Keratinocyte (primary cell): Measurements from ENCODE around the gene TCF7L2. TPM values are rescaled to one million over a fixed set of nuclear protein-coding genes. Genes with fewer than 3 reads are reported as not detected.

ENCODE experiments used
- DNase-seq: peaks from one replicate; pipeline ENCODE4 v3.0.0-alpha.2; 2011; ENCODE audit warnings: low read depth, missing footprints, low spot score
- FAIRE-seq: peaks from 2 replicates; lab custom pipeline; 2011; peaks lifted over from hg19 to GRCh38; lab: Jason Lieb, UNC
- H2AFZ ChIP-seq: 2 replicates; pipeline ENCODE4 v1.6.0; 2012; ENCODE audit warnings: low read length, control low read depth, inconsistent platforms; ENCODE audit not compliant: control insufficient read depth
- H3K27ac ChIP-seq: 2 replicates; pipeline ENCODE4 v1.5.1; 2011; ENCODE audit warnings: low read length; ENCODE audit not compliant: control insufficient read depth, insufficient read depth
- H3K27me3 ChIP-seq: 3 replicates; pipeline ENCODE4 v1.6.0; 2011; ENCODE audit warnings: low read length; ENCODE audit not compliant: control insufficient read depth, insufficient read depth; ENCODE audit errors: extremely low read depth
- H3K36me3 ChIP-seq, 2 experiments: 2 replicates in 1 of 2; 3 replicates in 1 of 2; pipeline ENCODE4 v1.5.1; 2011; ENCODE audit warnings: low read length in 2 of 2, mild to moderate bottlenecking in 1 of 2; ENCODE audit not compliant: control insufficient read depth in 2 of 2, insufficient read depth in 2 of 2; ENCODE audit errors: extremely low read depth in 1 of 2
- H3K4me1 ChIP-seq: 3 replicates; pipeline ENCODE4 v1.5.1; 2011; ENCODE audit warnings: low read length; ENCODE audit not compliant: control insufficient read depth, insufficient read depth; ENCODE audit errors: extremely low read depth
- H3K4me2 ChIP-seq: 3 replicates; pipeline ENCODE4 v1.6.0; 2011; ENCODE audit warnings: low read depth, low read length; ENCODE audit not compliant: control insufficient read depth, insufficient read depth; ENCODE audit errors: extremely low read depth
- H3K4me3 ChIP-seq, 3 experiments: fragments of 200-600 bp in 1 of 3; sonication (generic) in 1 of 3; 2 replicates in 2 of 3; 3 replicates in 1 of 3; pipeline ENCODE4 v1.5.1; 2011 to 2016; ENCODE audit warnings: low read length in 3 of 3, mild to moderate bottlenecking in 3 of 3, control low read depth in 2 of 3, inconsistent platforms in 1 of 3, low read depth in 1 of 3, mixed read lengths in 1 of 3, mixed run types in 1 of 3, moderate library complexity in 1 of 3; ENCODE audit not compliant: control insufficient read depth in 2 of 3, insufficient read depth in 2 of 3; ENCODE audit errors: extremely low read depth in 1 of 3
- H3K79me2 ChIP-seq: 2 replicates; pipeline ENCODE4 v1.6.0; 2012; ENCODE audit warnings: low read length; ENCODE audit not compliant: control insufficient read depth, insufficient read depth
- H3K9ac ChIP-seq: 3 replicates; pipeline ENCODE4 v1.6.0; 2011; ENCODE audit warnings: low read length; ENCODE audit not compliant: control insufficient read depth, insufficient read depth; ENCODE audit errors: extremely low read depth
- H3K9me1 ChIP-seq: 3 replicates; pipeline ENCODE4 v1.6.0; 2011; ENCODE audit warnings: low read length; ENCODE audit not compliant: control insufficient read depth, insufficient read depth; ENCODE audit errors: extremely low read depth
- H3K9me3 ChIP-seq: 2 replicates; pipeline ENCODE4 v1.5.1; 2012; ENCODE audit warnings: low read depth, low read length; ENCODE audit not compliant: control insufficient read depth
- H4K20me1 ChIP-seq: 3 replicates; pipeline ENCODE4 v1.6.0; 2011; ENCODE audit warnings: low read length; ENCODE audit not compliant: control insufficient read depth, insufficient read depth; ENCODE audit errors: extremely low read depth
- EZH2 ChIP-seq: IDR thresholded peaks from one replicate; pipeline ENCODE4 v1.6.1; 2012; ENCODE audit warnings: inconsistent platforms, mild to moderate bottlenecking, low read length, moderate library complexity
- dilution Hi-C: fragments of 300-500 bp; cut with MboI; formaldehyde crosslinking; loops from one replicate; pipeline ENCODE4 v1.7.0; 2020; ENCODE audit warnings: low sequenced_read_pairs; ENCODE audit not compliant: extremely low pct_ligation_motif_present
- polyA plus RNA-seq, 5 experiments: library from polyadenylated mRNA; depleted of rRNA in 3 of 5; stranded (reverse) in 3 of 5; stranded (forward) in 1 of 5; unstranded in 1 of 5; fragments of >200 nt; gene quantifications; 1 replicate in 1 of 5; 2 replicates in 3 of 5; 3 replicates in 1 of 5; pipeline versions ENCODE4 v1.2.1 to v1.2.3, GENCODE V29; 2011 to 2012; ENCODE audit warnings: missing spikeins in 2 of 5, low read depth in 1 of 5, low replicate concordance in 1 of 5
- TF ChIP-seq, protein P1 (sequence below), 3 experiments: IDR thresholded peaks in 1 of 3; conservative IDR thresholded peaks in 1 of 3; optimal IDR thresholded peaks in 1 of 3; 2 replicates in 2 of 3; 3 replicates in 1 of 3; pipeline versions ENCODE3 to v1.5.1; 2011; ENCODE audit warnings: low read length in 3 of 3, mild to moderate bottlenecking in 3 of 3, moderate library complexity in 2 of 3, control low read depth in 1 of 3, inconsistent platforms in 1 of 3; ENCODE audit not compliant: insufficient read depth in 2 of 3; ENCODE audit errors: extremely low read depth in 1 of 3

The TCF7L2 gene
- polyA plus RNA-seq, 1 donor (not counting 4 experiments of a cell fraction or from before 2014, with no cell fraction given): 2.5 TPM

DNA sequence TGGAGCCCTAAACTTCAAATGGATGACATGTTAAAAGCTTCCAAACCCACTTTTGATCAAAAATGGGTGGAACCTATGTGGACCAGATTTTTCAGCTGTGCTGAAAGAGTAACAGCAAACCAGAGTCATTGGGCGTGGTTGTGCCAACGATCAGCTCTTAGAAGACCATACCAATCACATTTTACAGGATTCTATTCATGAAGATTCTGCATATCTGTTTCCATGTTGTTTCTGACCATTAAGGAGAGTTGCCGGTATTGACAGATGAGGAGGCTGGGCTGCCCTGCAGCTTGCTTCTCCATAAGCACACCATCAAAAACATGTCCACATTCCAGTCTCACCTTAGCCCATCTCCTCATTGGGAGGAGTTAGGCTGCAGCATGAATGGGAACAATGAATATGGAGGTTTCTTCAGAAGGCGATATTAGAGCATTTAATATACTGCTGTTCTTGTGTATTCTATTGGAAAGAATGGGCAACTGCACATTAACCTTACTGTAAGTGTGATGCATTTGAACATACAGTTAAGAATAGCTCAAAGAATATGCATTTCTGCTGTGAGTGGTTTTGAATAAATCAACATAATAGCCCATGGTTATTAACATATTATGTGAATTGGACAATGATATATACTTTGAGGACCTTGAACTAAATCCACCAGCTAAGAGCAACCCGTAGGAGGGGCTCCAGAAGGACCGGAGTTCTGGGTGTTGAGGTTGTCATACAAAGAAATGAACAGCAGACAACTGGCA lies 116.7 kb downstream of the TCF7L2 start:
- Histone ChIP-seq H3K36me3 (no peaks in the 10 kb centered on the region), H2AFZ (no peak overlapping the region), H4K20me1 (no peaks in the 10 kb centered on the region), H3K79me2 (no peaks in the 10 kb centered on the region), H3K9me3 (no peaks in the 10 kb centered on the region), H3K9ac (no peak overlapping the region), H3K9me1 (no peaks in the 10 kb centered on the region), H3K27ac (no peak overlapping the region), H3K4me3 (no peak overlapping the region), H3K4me1 (peaks cover 12% of the 10 kb centered on the region), H3K4me2 (no peak overlapping the region), H3K27me3 (no peaks in the 10 kb centered on the region)
- dilution Hi-C loops: no loop called here
- no peak for DNase-seq
- FAIRE-seq: peak; percentile 46
- TF ChIP-seq, protein P1, sequence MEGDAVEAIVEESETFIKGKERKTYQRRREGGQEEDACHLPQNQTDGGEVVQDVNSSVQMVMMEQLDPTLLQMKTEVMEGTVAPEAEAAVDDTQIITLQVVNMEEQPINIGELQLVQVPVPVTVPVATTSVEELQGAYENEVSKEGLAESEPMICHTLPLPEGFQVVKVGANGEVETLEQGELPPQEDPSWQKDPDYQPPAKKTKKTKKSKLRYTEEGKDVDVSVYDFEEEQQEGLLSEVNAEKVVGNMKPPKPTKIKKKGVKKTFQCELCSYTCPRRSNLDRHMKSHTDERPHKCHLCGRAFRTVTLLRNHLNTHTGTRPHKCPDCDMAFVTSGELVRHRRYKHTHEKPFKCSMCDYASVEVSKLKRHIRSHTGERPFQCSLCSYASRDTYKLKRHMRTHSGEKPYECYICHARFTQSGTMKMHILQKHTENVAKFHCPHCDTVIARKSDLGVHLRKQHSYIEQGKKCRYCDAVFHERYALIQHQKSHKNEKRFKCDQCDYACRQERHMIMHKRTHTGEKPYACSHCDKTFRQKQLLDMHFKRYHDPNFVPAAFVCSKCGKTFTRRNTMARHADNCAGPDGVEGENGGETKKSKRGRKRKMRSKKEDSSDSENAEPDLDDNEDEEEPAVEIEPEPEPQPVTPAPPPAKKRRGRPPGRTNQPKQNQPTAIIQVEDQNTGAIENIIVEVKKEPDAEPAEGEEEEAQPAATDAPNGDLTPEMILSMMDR (optimal IDR thresholded peaks at IDR 0.05 in 1 of 3, IDR thresholded peaks at IDR 0.05 in 1 of 3, conservative IDR thresholded peaks at IDR 0.05 in 1 of 3; ENCODE audit: extremely low read depth in 1 of 3, insufficient read depth in 2 of 3, low read length in 3 of 3): no peak
- TF ChIP-seq EZH2: no peak

DNA sequence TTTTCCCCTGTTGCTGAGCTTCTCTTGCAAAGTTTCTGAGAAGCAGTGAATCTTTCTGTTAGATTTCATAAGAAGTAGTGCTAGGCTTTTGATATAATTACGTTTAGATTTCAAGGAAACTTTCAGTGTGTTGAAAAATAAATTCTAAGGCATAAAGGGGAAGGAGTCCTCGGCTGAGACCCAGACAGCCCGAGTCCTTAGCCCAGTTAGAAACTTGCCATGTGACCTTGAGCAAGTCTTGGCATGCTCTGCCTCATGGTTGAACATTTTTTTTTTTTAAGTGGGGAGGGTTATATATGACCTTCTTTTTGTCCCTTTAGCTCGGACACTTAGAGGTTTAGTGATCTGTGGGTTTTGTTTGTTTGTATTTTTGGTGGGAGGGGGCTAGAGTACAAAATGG lies 117.5 kb downstream of the TCF7L2 start:
- H3K36me3 ChIP-seq: no peaks in the 10 kb centered on the region
- H3K79me2 ChIP-seq: no peaks in the 10 kb centered on the region
- no peaks in the 10 kb centered on the region for H4K20me1 ChIP-seq
- dilution Hi-C loops: no loop called here
- no peak for DNase-seq
- H3K9ac ChIP-seq: no peak overlapping the region
- H3K27ac ChIP-seq: no peak overlapping the region
- peaks cover 13% of the 10 kb centered on the region for H3K4me1 ChIP-seq
- no peak overlapping the region for H3K4me2 ChIP-seq
- TF ChIP-seq, protein P1 (optimal IDR thresholded peaks at IDR 0.05 in 1 of 3, IDR thresholded peaks at IDR 0.05 in 1 of 3, conservative IDR thresholded peaks at IDR 0.05 in 1 of 3; ENCODE audit: extremely low read depth in 1 of 3, insufficient read depth in 2 of 3, low read length in 3 of 3): no peak
- no peak for TF ChIP-seq EZH2
- no peaks in the 10 kb centered on the region for H3K9me1 ChIP-seq
- no peak overlapping the region for H2AFZ ChIP-seq
- H3K4me3 ChIP-seq: no peak overlapping the region
- no peak for FAIRE-seq
- no peaks in the 10 kb centered on the region for H3K9me3 ChIP-seq
- H3K27me3 ChIP-seq: no peaks in the 10 kb centered on the region
